Ecto neural progenitor cell (in vitro differentiated cells): ENCODE results near the gene BTD.
"Not testable (repeated sequence)": the region's sequence is repeated elsewhere in the genome, so short reads cannot be mapped to it uniquely, and the experiment has no call there.

Experiments
- DNase-seq: peaks from one replicate; pipeline ENCODE4 v3.0.0-alpha.2; 2018; ENCODE audit warnings: low spot score

BTD gene

GRCh38 chr3:15601399-15602145 lies at the start of gene BTD, which contains the start of gene HACL1:
Gene BTD (plus strand): TSS chr3:15601745. CDS start chr3:15635440, 33,695 bp downstream.
Gene HACL1 (minus strand): TSS chr3:15601569. CDS start chr3:15601463, 106 bp downstream.
- DNase-seq: peak; percentile 98

GRCh38 chr3:15551902-15552301 lies 49.6 kb upstream of the BTD start:
- DNase-seq: no peak

GRCh38 chr3:15553749-15554148 lies 47.8 kb upstream of the BTD start:
- no peak for DNase-seq

- DNase-seq: no peak
Observed at GRCh38 chr3:15556512-15556911, 45.0 kb upstream of the BTD start.

- peak; percentile 52 for DNase-seq
Observed at GRCh38 chr3:15557511-15557946, 44.0 kb upstream of the BTD start.

- DNase-seq: no peak
Observed at GRCh38 chr3:15558581-15558980, 43.0 kb upstream of the BTD start.

- DNase-seq: no peak
Observed at GRCh38 chr3:15562560-15562959, 39.0 kb upstream of the BTD start.

- no peak for DNase-seq
Observed at GRCh38 chr3:15563190-15563589, 38.4 kb upstream of the BTD start.

- DNase-seq: no peak
Observed at GRCh38 chr3:15572138-15572537, 29.4 kb upstream of the BTD start.

GRCh38 chr3:15575446-15575845 lies 26.1 kb upstream of the BTD start:
- DNase-seq: no peak

GRCh38 chr3:15576475-15576874 lies 25.1 kb upstream of the BTD start:
- DNase-seq: no peak

- DNase-seq: no peak
Observed at GRCh38 chr3:15578289-15578867, 23.2 kb upstream of the BTD start.

GRCh38 chr3:15579051-15579450 lies 22.5 kb upstream of the BTD start:
- no peak for DNase-seq

- DNase-seq: no peak
Observed at GRCh38 chr3:15581471-15582394, 19.8 kb upstream of the BTD start.

GRCh38 chr3:15585111-15585845 lies 16.3 kb upstream of the BTD start:
- DNase-seq: no peak

- DNase-seq: no peak
Observed at GRCh38 chr3:15591242-15591641, 10.3 kb upstream of the BTD start.

- DNase-seq: no peak
Observed at GRCh38 chr3:15591928-15592327, 9.6 kb upstream of the BTD start.

- no peak for DNase-seq
Observed at GRCh38 chr3:15592968-15593367, 8.6 kb upstream of the BTD start.

- no peak for DNase-seq
Observed at GRCh38 chr3:15595955-15596354, 5.6 kb upstream of the BTD start.

- no peak for DNase-seq
Observed at GRCh38 chr3:15601046-15601398, 523 bp upstream of the BTD start.

- no peak for DNase-seq
Observed at GRCh38 chr3:15602146-15602536, 596 bp downstream of the BTD start.

- not testable (repeated sequence) for DNase-seq
Observed at GRCh38 chr3:15602816-15603215, 1.3 kb downstream of the BTD start.
